MM.1S (cell line): ENCODE measurements around the gene FOXN1.

ENCODE experiments used
- CTCF ChIP-seq: fragments of 300-600 bp; sonication (generic); IDR thresholded peaks from 2 replicates; pipeline ENCODE4 v1.5.1; 2016; ENCODE audit warnings: antibody characterized with exemption, low read length, mixed read lengths
- EZH2 ChIP-seq: fragments of 300-600 bp; sonication (generic); optimal IDR thresholded peaks from 2 replicates; pipeline ENCODE3; 2017; ENCODE audit warnings: low read depth, mild to moderate bottlenecking, antibody characterized with exemption, low read length, mixed read lengths

DNA sequence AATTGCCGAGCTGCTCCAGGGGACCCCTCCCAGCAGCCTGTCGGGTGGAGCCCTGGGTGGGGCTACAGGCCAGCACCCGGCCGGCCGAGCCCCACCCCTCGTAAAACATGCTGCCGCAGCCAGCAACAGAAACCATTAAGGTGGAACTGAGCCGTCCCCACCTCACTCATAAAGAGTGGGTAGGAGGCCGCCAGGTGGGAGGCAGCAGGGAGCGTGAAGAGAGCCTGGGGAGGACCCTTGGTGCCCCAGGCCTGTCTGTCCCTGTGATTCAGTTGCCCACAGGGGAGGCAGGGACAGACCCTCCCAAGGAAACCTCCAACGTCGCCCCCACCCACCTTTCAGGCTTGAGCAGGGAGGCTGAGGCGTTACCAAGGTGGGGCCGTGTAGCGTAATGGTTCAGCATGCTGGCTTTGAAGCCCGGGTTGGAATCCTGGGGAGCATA lies 8.4 kb downstream of the FOXN1 start:
- TF ChIP-seq CTCF: no peak
- TF ChIP-seq EZH2: no peak
